Measurements from ENCODE around the gene FGFR2. TPM values are rescaled to one million over a fixed set of nuclear protein-coding genes. Genes with fewer than 3 reads are reported as not detected.

FGFR2 gene
- total and polyA plus RNA-seq, 2 of the 4 experiments (the other 2 are of a cell fraction): not detected

DNA sequence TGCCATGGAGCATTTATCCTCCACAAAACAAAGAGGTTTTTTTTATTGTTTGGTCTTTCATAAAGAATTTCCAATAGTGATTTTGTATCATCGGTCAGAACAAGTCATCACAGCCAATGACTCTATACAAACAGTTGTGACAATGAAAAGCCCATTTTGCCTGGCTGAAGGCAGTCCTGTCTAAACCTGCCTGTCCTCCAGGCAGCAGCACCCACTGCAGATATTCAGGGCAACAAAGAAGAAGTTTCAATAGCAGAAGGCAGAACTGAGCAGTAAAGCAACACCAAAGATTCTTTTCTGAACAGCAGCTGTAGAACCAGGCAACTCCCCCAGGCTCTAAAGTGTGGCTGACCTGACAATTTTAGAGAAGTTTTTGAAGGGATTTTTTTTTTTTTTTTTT, 169.4 kb downstream of the FGFR2 start:
- H3K4me3 ChIP-seq (ENCODE audit: insufficient read depth, low read depth, low read length): no peak overlapping the region
- DNase-seq (no peak), ATAC-seq (ENCODE audit: low read depth) (no peak)
- no peaks in the 10 kb centered on the region for H3K9me1 ChIP-seq (ENCODE audit: insufficient read depth, low read length)
- no peak overlapping the region for H2BK5ac ChIP-seq (ENCODE audit: low read depth, low read length, poor library complexity, severe bottlenecking)
- H3K27ac ChIP-seq (ENCODE audit: insufficient read depth, low read length): no peak overlapping the region
- H3K4me2 ChIP-seq (ENCODE audit: low read depth, low read length): no peak overlapping the region
- TF ChIP-seq CTCF (conservative IDR thresholded peaks at IDR 0.05; ENCODE audit: low read depth, low read length) (no peak), CHD1 (IDR thresholded peaks at IDR 0.05; ENCODE audit: low read depth, low read length) (no peak), MXI1 (IDR thresholded peaks at IDR 0.05; ENCODE audit: borderline replicate concordance, low read depth, low read length) (no peak), NFE2L2 (IDR thresholded peaks at IDR 0.05; ENCODE audit: low read depth, low read length) (no peak), RCOR1 (IDR thresholded peaks at IDR 0.05; ENCODE audit: insufficient replicate concordance, low read length) (no peak), MAFK (IDR thresholded peaks at IDR 0.05; ENCODE audit: low read depth, low read length) (no peak), FOS (IDR thresholded peaks at IDR 0.05; ENCODE audit: low read depth, low read length) (no peak), RAD21 (IDR thresholded peaks at IDR 0.05; ENCODE audit: low read length) (no peak), USF2 (IDR thresholded peaks at IDR 0.05; ENCODE audit: low read depth, low read length) (no peak), ELK1 (IDR thresholded peaks at IDR 0.05; ENCODE audit: borderline replicate concordance, low read depth, low read length) (no peak), SMC3 (IDR thresholded peaks at IDR 0.05; ENCODE audit: low read depth, low read length) (no peak), POLR2A (IDR thresholded peaks at IDR 0.05; ENCODE audit: low read depth, low read length) (no peak), CEBPB (IDR thresholded peaks at IDR 0.05; ENCODE audit: low read depth, low read length) (no peak)
- H2BK15ac ChIP-seq (ENCODE audit: low read depth, low read length): no peak overlapping the region
- H2BK20ac ChIP-seq (ENCODE audit: low read depth, low read length): no peak overlapping the region
- H3K4me1 ChIP-seq (ENCODE audit: control insufficient read depth, insufficient read depth, low read length): no peaks in the 10 kb centered on the region
- H3K79me1 ChIP-seq (ENCODE audit: low read depth in 1 of 2, low read length in 2 of 2): no peaks in the 10 kb centered on the region
- no peak overlapping the region for H4K91ac ChIP-seq (ENCODE audit: insufficient read depth, low read depth, low read length)
- WGBS, 2 experiments (ENCODE audit: extremely low coverage in 2 of 2, insufficient read length in 1 of 2): no CpG with 5 or more reads among the region's 1 CpG
- H4K20me1 ChIP-seq (ENCODE audit: insufficient read depth, low read length): no peaks in the 10 kb centered on the region
- H4K8ac ChIP-seq (ENCODE audit: low read depth in 2 of 2, low read length in 2 of 2): no peak overlapping the region
- H2AK5ac ChIP-seq (ENCODE audit: low read depth, low read length): no peak overlapping the region
- H3K18ac ChIP-seq (ENCODE audit: low read depth, low read length): no peak overlapping the region
- CTCF ChIA-PET: no interaction called here
- no peaks in the 10 kb centered on the region for H3K36me3 ChIP-seq (ENCODE audit: control insufficient read depth, insufficient read depth, low read length)
- in situ Hi-C loops (cut with MboI; ENCODE audit: low sequenced_read_pairs) (no loop called here), dilution Hi-C loops (cut with HindIII; ENCODE audit: low sequenced_read_pairs, unreplicated experiment) (no loop called here), intact Hi-C loops (cut with micrococcal nuclease) (no loop called here)
- H3K27me3 ChIP-seq (ENCODE audit: control insufficient read depth, insufficient read depth, low read length): no peaks in the 10 kb centered on the region
- no peak overlapping the region for H4K5ac ChIP-seq (ENCODE audit: low read depth, low read length)
- H3K23ac ChIP-seq (ENCODE audit: low read depth, low read length): no peak overlapping the region
- BruUV-seq (replicated peaks): no TSS peak
- H2AK9ac ChIP-seq (replicated peaks; ENCODE audit: low read depth, low read length, poor library complexity): no peak overlapping the region
- H3K9me3 ChIP-seq (ENCODE audit: control insufficient read depth, insufficient read depth, low read length): peaks cover 29% of the 10 kb centered on the region
- no peak overlapping the region for H2AFZ ChIP-seq (replicated peaks; ENCODE audit: low read length, poor library complexity)
- H2BK120ac ChIP-seq (ENCODE audit: low read depth, low read length): no peak overlapping the region
- no peak overlapping the region for H3K56ac ChIP-seq (ENCODE audit: extremely low read depth, insufficient read depth, low read length)
- no peak overlapping the region for H3K14ac ChIP-seq (replicated peaks; ENCODE audit: low read depth, low read length)
- no peak overlapping the region for H3K4ac ChIP-seq (ENCODE audit: low read depth, low read length)
- no peak overlapping the region for H3K9ac ChIP-seq (ENCODE audit: low read depth, low read length)
- POLR2A ChIA-PET (ENCODE audit: unreplicated experiment): no interaction called here

Measured in IMR-90 (cell line).